K562 (cell line): ENCODE data around the gene BCL2L15. TPM values are rescaled to one million over a fixed set of nuclear protein-coding genes. Genes with fewer than 3 reads are reported as not detected.

Source experiments
- AFF1 ChIP-seq, 2 experiments: fragments of 450-650 bp; IDR thresholded peaks; 2 replicates each; pipeline ENCODE4 v1.6.1; 2018; ENCODE audit warnings: mild to moderate bottlenecking in 2 of 2, low read depth in 1 of 2; ENCODE audit not compliant: partially characterized antibody in 2 of 2
- HCFC1 ChIP-seq: IDR thresholded peaks from 2 replicates; pipeline ENCODE4 v1.6.1; 2012; ENCODE audit warnings: low read depth, low read length, improper control_type of control experiment
- HDAC1 ChIP-seq, 2 experiments: fragments of 450-650 bp; IDR thresholded peaks; 2 replicates each; pipeline ENCODE4 v1.6.1; 2016 to 2017; ENCODE audit warnings: inconsistent platforms in 1 of 2, mild to moderate bottlenecking in 1 of 2, moderate library complexity in 1 of 2
- JUND ChIP-seq, 2 experiments: IDR thresholded peaks; 2 replicates in 1 of 2; 3 replicates in 1 of 2; pipeline ENCODE4 v1.6.1; 2011; ENCODE audit warnings: borderline replicate concordance in 2 of 2, low read depth in 2 of 2, low read length in 2 of 2, improper control_type of control experiment in 1 of 2, missing biosample characterization in 1 of 2, missing genetic modification characterization in 1 of 2, missing genetic modification reagents in 1 of 2
- L3MBTL2 ChIP-seq: fragments of 450-650 bp; IDR thresholded peaks from 2 replicates; pipeline ENCODE4 v1.6.1; 2016; ENCODE audit warnings: mild to moderate bottlenecking, moderate library complexity
- MTA2 ChIP-seq: fragments of 450-650 bp; IDR thresholded peaks from 2 replicates; pipeline ENCODE4 v1.6.1; 2016; ENCODE audit warnings: low read depth
- MYNN ChIP-seq, 2 experiments: sonication (generic); formaldehyde crosslinking in 1 of 2; IDR thresholded peaks; 2 replicates each; pipeline versions ENCODE4 v1.5.0 to v1.6.1; 2016 to 2020; ENCODE audit warnings: antibody characterized with exemption in 1 of 2, missing genetic modification reagents in 1 of 2
- NKRF ChIP-seq: fragments of 450-650 bp; IDR thresholded peaks from 2 replicates; pipeline ENCODE4 v1.6.1; 2016; ENCODE audit warnings: borderline replicate concordance
- PCBP2 ChIP-seq: fragments of 200-400 bp; formaldehyde crosslinking; IDR thresholded peaks from 2 replicates; pipeline ENCODE4 v1.6.1; 2018; ENCODE audit warnings: low read length, low read depth, mild to moderate bottlenecking, moderate library complexity; ENCODE audit not compliant: poor library complexity, severe bottlenecking
- PYGO2 ChIP-seq: fragments of 450-650 bp; IDR thresholded peaks from 2 replicates; pipeline ENCODE4 v1.6.1; 2016; ENCODE audit warnings: mild to moderate bottlenecking, missing genetic modification characterization, moderate library complexity, missing compliant biosample characterization
- RBM22 ChIP-seq: fragments of 200-400 bp; formaldehyde crosslinking; IDR thresholded peaks from 2 replicates; pipeline ENCODE4 v1.6.1; 2018; ENCODE audit warnings: low read length, low read depth; ENCODE audit not compliant: poor library complexity, severe bottlenecking
- SIN3A ChIP-seq, 2 experiments: fragments of 150-350 bp in 1 of 2; IDR thresholded peaks; 2 replicates each; pipeline ENCODE4 v1.6.1; 2011 to 2016; ENCODE audit warnings: borderline replicate concordance in 2 of 2, low read depth in 2 of 2, low read length in 2 of 2, mild to moderate bottlenecking in 2 of 2, moderate library complexity in 2 of 2; ENCODE audit not compliant: control insufficient read depth in 1 of 2
- SP2 ChIP-seq: IDR thresholded peaks from 2 replicates; pipeline ENCODE4 v1.6.1; 2011; ENCODE audit warnings: mild to moderate bottlenecking, low read depth, low read length, moderate library complexity; ENCODE audit not compliant: poor library complexity, severe bottlenecking; ENCODE audit errors: extremely low read depth
- ZBTB2 ChIP-seq: fragments of 450-650 bp; IDR thresholded peaks from 2 replicates; pipeline ENCODE4 v1.6.1; 2016; ENCODE audit warnings: antibody characterized with exemption
- ZFP36 ChIP-seq: fragments of 150-350 bp; IDR thresholded peaks from 2 replicates; pipeline ENCODE4 v1.6.1; 2018; ENCODE audit warnings: low read length, low read depth; ENCODE audit not compliant: partially characterized antibody
- ZNF197 ChIP-seq: fragments of 200-800 bp; sonication (Bioruptor generic); IDR thresholded peaks from 2 replicates; pipeline ENCODE4 v1.6.1; 2016; ENCODE audit warnings: low read depth, missing genetic modification characterization, missing compliant biosample characterization
- ZNF274 ChIP-seq: IDR thresholded peaks from 2 replicates; pipeline ENCODE4 v1.6.1; 2011; ENCODE audit warnings: low read depth, mild to moderate bottlenecking, low read length, moderate library complexity, borderline replicate concordance
- ZNF717 ChIP-seq: fragments of 250-450 bp; sonication (Bioruptor Pico); IDR thresholded peaks from 2 replicates; pipeline ENCODE4 v1.5.0; 2021
- polyA plus RNA-seq, 8 experiments: library from polyadenylated mRNA; depleted of rRNA in 4 of 8; stranded (reverse) in 5 of 8; unstranded in 3 of 8; fragments of >200 nt; fragmentation: Nextera tagmentation in 2 of 8; fragmentation: Illumina TruSeq in 1 of 8; extraction: Ambion mirVana in 2 of 8; extraction: Trizol in 1 of 8; gene quantifications; 2 replicates each; pipeline versions ENCODE4 v1.2.1 to v1.2.3, GENCODE V29; 2011 to 2014; ENCODE audit warnings: inconsistent platforms in 1 of 8, missing spikeins in 1 of 8
- total RNA-seq, 7 experiments: library from RNA; depleted of rRNA in 6 of 7; stranded (reverse); fragments of >200 nt in 6 of 7; fragmentation: Illumina TruSeq in 2 of 7; extraction: Trizol in 2 of 7; gene quantifications; 2 replicates each; pipeline versions ENCODE4 v1.2.1 to v1.2.3, GENCODE V29; 2011 to 2021; ENCODE audit warnings: low replicate concordance in 1 of 7

BCL2L15 gene
- total and polyA plus RNA-seq, 9 of the 15 experiments (the other 6 are each of a cell fraction or from before 2014, with no cell fraction given): 0.06 to 0.42 (median 0.28) TPM; not detected in 1

- TF ChIP-seq AFF1 (IDR thresholded peaks at IDR 0.05; ENCODE audit: low read depth in 1 of 2, partially characterized antibody in 2 of 2): peak in 1 of 2 experiments; percentile 52
- TF ChIP-seq ZFP36: peak; percentile 66
- TF ChIP-seq JUND (IDR thresholded peaks at IDR 0.05; ENCODE audit: borderline replicate concordance, low read depth, low read length): peak; percentile 80
- peak; percentile 59; the same call in 1 of the 3 replicates for TF ChIP-seq JUND (tag; IDR thresholded peaks at IDR 0.05; ENCODE audit: borderline replicate concordance, low read depth, low read length)
- TF ChIP-seq RBM22: peak; percentile 73
- peak; percentile 81 for TF ChIP-seq HCFC1
- TF ChIP-seq ZNF274: no peak
- TF ChIP-seq PYGO2 (tag): no peak
- TF ChIP-seq ZNF197 (CRISPR knock-in tag): 0 out of 2 replicates have a peak, but pooled peaks have one; percentile 11
- TF ChIP-seq SIN3A (IDR thresholded peaks at IDR 0.05; ENCODE audit: borderline replicate concordance in 2 of 2, control insufficient read depth in 1 of 2, low read depth in 2 of 2, low read length in 2 of 2): peak; percentile 86 to 95
- TF ChIP-seq ZBTB2: peak; percentile 80
- peak; percentile 39; the same call in 1 of the 2 replicates for TF ChIP-seq MYNN (IDR thresholded peaks at IDR 0.05)
- TF ChIP-seq MYNN (CRISPR knock-in tag; IDR thresholded peaks at IDR 0.05): no peak
- peak; percentile 56 for TF ChIP-seq SP2
- TF ChIP-seq NKRF: peak; percentile 82; the same call in 1 of the 2 replicates
- TF ChIP-seq PCBP2: no peak
- TF ChIP-seq HDAC1 (IDR thresholded peaks at IDR 0.05): peak in 1 of 2 experiments; percentile 93; a peak in 2 of 4 replicates
- peak; percentile 83 for TF ChIP-seq L3MBTL2
- no peak for TF ChIP-seq ZNF717
- 0 out of 2 replicates have a peak, but pooled peaks have one; percentile 16 for TF ChIP-seq MTA2
Observed at GRCh38 chr1:113904674-113905434, 17.5 kb upstream of the BCL2L15 start, which contains the start of the genes AP4B1 and DCLRE1B (continued).
